CD4-positive, alpha-beta T cell treated with Interleukin-17A for 1 hour (primary cell): ENCODE results near the gene RGS6.

ENCODE experiments used
- DNase-seq: peaks from one replicate; pipeline ENCODE4 v3.0.0-alpha.2; 2020

The RGS6 gene

GRCh38 chr14:72541546-72541945 lies 609.3 kb downstream of the RGS6 start:
- no peak for DNase-seq

- no peak for DNase-seq
Measured at GRCh38 chr14:72543341-72543740, 611.1 kb downstream of the RGS6 start.

- DNase-seq: no peak
Measured at GRCh38 chr14:72544615-72545387, 612.6 kb downstream of the RGS6 start.

GRCh38 chr14:72545411-72546311 lies 613.4 kb downstream of the RGS6 start:
- no peak for DNase-seq

DNA sequence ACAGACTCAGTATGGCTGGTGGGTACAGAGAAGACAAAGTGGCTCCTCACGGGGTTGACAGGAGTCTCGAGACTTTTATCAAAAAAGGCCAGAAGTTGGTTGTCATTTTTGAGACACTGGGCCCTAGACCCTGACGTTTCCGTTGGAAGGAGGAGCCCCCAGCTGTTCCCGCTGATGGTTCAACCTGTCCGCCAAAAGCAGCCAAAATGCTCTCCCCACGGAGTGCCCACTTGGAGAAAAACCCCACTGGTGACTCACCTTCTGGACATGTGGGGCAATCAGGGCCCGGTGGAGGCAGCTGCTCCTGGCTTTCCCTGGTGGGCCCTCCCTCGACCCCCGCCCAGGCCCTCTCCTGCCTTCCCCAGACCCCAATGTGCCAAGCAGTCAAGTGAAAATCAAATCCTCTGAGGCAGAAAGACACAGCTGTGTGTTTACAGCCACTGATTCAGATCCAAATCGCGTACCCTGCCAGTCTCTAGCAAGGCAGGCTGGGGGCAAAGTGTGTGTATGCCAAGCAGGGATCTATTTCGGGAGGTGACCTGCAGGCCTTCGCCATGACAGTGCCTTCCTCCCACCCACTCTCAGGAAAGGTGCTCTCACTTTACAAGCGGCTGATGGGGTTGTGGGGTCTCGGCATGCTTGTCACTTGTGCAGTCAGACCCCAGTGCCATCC lies 614.3 kb downstream of the RGS6 start:
- no peak for DNase-seq

GRCh38 chr14:72547999-72548398 lies 615.8 kb downstream of the RGS6 start:
- no peak for DNase-seq

DNA sequence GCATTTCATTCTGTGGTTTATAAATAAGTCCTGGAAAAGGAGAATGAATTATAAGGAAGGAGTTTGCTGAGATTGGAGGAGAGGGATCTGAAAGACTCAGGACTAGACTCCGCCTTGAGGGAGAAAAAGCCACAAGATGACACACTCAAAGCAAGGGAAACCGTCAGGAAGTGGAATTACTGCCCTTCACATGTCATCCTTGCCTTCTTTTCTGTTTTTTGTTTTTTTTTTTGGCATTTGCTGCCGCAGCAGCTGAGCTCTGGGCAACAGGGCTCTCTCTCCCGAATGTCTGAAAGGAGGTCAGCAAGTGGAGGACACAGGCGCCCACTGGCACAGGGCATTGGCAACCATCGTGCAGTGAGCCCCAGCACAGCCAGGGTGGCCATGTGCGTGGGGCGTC lies 616.8 kb downstream of the RGS6 start:
- no peak for DNase-seq

DNA sequence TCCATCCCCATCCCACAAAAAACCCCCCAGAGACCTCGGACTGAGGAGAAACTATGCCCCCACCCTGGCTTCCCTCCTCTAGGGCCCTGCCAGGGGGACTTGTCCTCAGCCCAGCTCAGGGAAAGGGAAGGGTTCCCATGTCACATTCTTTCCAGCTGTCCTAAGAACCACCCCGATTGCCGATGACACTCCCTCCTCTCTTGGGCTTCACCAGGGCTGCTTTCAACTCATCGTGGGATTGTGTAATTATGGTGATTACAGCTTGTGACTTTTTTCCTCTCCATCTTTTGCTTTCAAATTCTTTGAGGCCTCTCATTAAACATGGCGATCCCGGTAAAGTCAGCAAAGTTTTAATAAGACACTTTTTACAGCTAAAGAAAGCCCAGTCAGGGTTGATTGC lies 617.6 kb downstream of the RGS6 start:
- no peak for DNase-seq

GRCh38 chr14:72550513-72550912 lies 618.3 kb downstream of the RGS6 start:
- DNase-seq: no peak

GRCh38 chr14:72552236-72552635 lies 620.0 kb downstream of the RGS6 start:
- no peak for DNase-seq

GRCh38 chr14:72553161-72553560 lies 620.9 kb downstream of the RGS6 start:
- no peak for DNase-seq

DNA sequence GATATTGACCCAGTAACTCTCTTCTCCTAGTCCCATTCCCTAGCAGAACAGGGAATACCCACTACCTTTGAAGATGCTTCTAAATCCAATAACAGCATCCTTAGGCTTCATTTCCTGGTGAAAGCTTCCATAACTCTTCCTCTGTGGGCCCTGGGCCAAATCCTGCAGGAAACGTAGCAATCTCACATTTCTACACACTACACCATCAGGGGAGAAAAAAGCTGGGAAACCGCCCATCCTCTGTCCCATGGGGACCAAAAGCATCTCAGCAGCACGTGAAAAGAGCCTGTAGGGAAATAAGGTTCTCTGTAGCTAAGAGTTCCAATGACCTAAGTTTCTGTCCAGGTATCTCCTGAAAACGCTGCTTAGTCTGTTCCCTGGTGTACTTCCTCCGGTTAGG lies 621.4 kb downstream of the RGS6 start:
- DNase-seq: no peak

DNA sequence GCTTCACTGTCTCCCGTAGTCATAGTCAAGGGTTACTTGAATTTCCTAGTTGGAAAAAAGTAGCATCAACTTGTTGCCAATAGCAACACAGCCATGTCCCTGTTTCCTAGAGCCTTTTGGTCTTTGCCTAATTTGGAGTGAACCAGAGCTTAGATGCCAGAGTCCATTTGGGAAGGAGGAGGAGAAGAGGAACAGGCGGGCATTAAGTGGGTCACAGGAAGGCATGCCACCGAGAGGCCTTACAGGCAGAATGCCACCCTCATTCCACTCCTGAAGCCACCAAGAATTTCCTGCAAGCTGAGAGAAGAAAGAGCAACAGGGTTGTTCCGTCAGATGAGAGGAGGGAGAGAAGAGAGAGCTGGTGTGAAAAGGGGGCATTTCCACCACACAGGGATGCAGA lies 622.2 kb downstream of the RGS6 start:
- no peak for DNase-seq

DNA sequence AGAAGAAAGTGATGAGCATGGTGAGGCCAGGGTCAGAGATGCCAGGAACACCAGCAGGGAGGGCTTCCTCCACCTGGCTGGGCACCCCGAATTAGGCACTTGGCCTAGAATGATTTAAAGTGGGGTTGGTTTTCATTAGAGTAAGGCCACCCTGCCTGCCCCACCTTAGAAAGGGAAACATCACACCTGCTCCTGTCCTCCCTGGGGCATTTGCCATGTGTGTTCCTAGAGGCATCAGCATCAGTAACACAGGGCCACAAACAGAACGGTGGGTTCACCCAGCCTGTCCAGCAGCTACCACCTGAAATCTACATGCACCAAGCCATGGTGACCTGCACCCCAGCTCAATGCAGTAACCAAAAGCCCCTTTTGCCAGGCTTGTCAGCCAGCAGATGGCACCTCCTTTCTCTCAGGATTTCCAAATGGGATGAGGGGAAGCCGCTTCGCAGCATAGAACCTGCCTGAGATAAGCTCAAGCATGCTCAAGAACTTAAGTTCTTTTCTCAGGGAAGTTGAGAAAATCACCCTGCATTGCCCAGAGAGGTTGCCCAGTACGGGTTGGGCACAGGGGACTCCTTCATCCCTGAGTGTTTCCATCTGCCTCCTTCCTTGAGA lies 622.9 kb downstream of the RGS6 start:
- DNase-seq: no peak

- DNase-seq: no peak
Measured at GRCh38 chr14:72555609-72556000, 623.4 kb downstream of the RGS6 start.

DNA sequence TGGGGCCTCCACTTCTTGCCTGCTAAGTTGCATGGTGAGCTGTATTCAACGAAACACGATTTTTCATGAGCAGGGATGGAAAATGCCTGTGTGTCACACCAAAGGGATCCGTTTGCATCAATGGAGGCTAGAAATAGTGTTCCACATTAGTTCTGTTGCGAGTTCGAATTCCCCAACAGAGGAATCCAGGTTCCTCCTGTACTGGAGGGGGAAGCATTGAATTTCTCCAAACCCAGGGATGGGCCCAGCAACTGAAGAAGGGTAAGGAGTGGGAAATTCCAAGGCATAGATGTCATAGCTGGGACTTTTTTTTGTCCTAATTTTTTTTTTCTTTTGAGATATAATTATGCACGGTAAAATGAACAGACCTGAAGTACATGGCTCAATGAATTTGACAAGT lies 625.4 kb downstream of the RGS6 start:
- DNase-seq: no peak

GRCh38 chr14:72558721-72559120 lies 626.5 kb downstream of the RGS6 start:
- DNase-seq: no peak

GRCh38 chr14:72559202-72559601 lies 627.0 kb downstream of the RGS6 start:
- DNase-seq: no peak

DNA sequence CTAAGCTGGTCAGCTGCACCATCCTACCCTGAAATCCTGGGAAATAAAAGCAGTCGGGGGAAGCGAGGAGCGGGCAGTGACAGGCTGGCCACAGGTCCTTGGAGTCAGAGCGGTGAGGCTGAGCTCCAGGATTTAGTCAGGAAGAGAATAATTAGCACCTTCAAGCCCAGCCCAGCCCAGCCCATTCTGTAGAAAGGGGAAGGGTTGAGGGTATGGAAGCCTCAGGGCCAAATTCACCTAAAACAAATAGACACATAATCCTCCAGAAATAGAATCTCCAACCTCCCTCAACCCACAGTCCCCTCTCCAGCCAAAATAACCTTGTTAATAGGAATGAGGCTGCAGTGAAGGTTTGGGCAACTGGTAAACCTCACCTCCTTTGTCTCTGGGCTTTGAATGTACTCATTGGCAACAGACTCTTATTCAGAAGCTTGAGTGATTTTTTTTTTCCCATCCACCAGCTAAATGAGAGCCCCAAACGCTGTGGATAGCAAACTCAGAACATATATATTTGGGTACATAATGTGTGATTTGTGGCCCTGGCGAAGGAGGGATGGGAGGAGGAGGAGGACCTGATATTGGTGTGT lies 627.5 kb downstream of the RGS6 start:
- no peak for DNase-seq

GRCh38 chr14:72560331-72560730 lies 628.1 kb downstream of the RGS6 start:
- no peak for DNase-seq

- DNase-seq: no peak
Measured at GRCh38 chr14:72560889-72561493, 628.8 kb downstream of the RGS6 start.

DNA sequence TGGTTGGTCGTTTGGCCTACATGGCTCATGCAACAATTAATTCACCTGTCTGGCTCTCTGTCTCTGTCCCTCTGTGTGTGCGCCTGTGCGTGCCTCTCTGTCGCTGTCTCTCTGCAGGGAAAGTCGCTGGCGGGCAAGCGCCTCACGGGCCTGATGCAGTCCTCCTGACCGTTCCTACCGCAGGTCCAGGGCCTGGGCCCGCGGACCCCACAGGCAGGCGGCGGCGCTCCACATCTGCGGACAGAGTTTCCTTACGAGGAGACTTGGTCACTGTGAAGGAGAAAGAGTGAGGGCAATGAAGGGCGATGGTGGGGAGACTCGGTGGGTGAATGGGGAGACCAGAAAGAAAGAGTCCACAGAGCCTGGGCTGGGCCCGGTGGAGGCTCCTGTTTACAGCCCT lies 630.1 kb downstream of the RGS6 start:
- no peak for DNase-seq
